Stimulated activated CD4-positive, alpha-beta T cell treated with anti-CD3 and anti-CD28 coated beads, Interleukin-4, amount 100 ng/mL, for 4 hours (primary cell): Measurements from ENCODE around the gene ETNK2.
"Not testable (repeated sequence)": the region's sequence is repeated elsewhere in the genome, so short reads cannot be mapped to it uniquely, and the experiment has no call there.

Experiments
- DNase-seq, 2 experiments: peaks; one replicate each; pipeline ENCODE4 v3.0.0-alpha.2; 2020

The ETNK2 gene

DNA sequence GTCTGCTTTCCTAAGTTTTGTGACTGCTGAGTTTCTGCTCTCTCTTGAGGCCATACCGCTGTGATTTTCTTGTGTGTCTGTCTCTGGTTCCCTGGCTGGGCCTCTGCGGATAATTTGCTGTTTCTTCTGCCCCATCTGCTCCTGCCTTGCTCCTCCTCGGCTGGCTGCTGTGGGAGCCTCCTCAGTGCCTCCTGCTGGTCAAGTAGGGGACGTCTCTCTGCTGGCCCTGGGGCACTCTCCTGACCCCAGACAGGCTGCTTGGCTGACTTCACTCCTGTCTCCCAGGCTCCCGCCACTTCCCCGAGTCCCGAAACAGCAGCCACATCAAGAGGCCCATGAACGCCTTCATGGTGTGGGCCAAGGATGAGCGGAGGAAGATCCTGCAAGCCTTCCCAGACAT, 28.5 kb downstream of the ETNK2 start:
- DNase-seq = no peak

DNA sequence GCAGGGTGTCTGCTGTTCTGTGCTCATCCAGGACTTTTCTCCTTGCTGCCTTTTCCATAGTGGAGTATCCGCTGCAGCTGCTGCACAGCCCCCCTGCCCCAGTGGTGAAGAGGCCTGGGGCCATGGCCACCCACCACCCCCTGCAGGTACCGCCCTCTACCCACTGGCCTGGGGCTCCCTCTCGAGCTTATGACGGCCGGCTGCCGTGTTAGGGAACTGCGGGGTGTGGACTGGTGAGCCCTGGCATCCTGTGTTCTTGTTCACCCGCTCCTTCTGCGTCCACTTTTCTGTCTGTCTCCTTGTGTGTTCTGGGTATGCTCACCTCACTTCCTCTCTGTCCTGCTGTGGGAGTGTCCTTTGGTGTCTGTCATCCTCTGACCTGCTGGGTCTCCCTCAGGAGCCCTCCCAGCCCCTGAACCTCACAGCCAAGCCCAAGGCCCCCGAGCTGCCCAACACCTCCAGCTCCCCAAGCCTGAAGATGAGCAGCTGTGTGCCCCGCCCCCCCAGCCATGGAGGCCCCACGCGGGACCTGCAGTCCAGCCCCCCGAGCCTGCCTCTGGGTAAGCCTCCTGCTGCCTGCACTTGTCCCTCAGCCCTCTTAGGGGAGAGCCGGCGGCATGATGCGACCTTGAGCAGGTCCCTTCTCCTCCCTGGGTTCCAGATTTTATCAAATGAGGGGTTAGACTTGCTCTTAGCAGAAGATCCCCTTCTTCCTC, 29.8 kb downstream of the ETNK2 start:
- DNase-seq = no peak

- DNase-seq = no peak
These were observed 35.3 kb downstream of the ETNK2 start for GRCh38 chr1:204116539-204116938.

DNA sequence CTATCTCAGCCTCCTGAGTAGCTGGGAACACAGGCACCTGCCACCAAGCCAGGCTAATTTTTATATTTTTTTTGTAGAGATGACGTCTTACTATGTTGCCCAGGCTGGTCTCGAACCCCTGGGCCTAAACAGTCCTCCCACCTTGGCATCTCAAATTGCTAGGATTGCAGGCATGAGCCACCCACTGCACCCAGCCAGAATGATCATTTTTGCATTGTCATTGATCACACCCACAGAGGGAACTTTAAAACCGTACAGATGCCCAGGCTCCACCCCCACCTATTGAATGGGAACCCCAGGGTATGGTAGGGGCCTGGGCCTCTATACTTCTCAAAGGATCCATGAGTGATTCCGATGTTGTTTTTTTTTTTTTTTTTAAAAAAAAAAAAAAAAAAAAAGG, 36.7 kb downstream of the ETNK2 start:
- no peak for DNase-seq

GRCh38 chr1:204114606-204115005, 37.2 kb downstream of the ETNK2 start:
- DNase-seq = no peak

- DNase-seq = no peak
These were observed 37.9 kb downstream of the ETNK2 start for GRCh38 chr1:204113896-204114295.

- no peak for DNase-seq
These were observed 38.7 kb downstream of the ETNK2 start for GRCh38 chr1:204112876-204113730.

- no peak for DNase-seq
These were observed 40.8 kb downstream of the ETNK2 start for GRCh38 chr1:204110894-204111633.

- no peak for DNase-seq
These were observed 43.3 kb downstream of the ETNK2 start for GRCh38 chr1:204108312-204109141.

DNA sequence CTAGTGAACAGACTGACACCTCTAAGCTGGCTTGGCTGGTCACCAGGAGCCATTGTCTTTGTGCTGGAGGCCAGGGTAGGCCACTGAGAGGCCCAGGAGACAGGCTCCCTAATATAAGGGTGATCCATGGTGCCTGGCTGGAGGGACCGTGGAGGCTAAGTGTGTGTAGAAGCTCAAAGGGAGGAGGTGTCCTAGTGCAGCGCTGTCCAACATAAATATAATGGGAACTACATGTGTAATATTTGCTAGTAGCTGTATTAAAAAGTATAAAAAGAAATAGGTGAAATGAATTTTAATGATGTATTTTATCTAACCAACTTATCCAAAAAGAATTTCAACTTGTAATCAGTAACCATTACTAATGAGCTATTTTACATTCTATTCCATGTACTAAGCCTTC, 44.0 kb downstream of the ETNK2 start:
- no peak for DNase-seq

- no peak for DNase-seq
These were observed 45.0 kb downstream of the ETNK2 start for GRCh38 chr1:204106825-204107224.

- no peak for DNase-seq
These were observed 46.7 kb downstream of the ETNK2 start for GRCh38 chr1:204105131-204105515.

GRCh38 chr1:204104331-204105130, 47.3 kb downstream of the ETNK2 start:
- DNase-seq = no peak

DNA sequence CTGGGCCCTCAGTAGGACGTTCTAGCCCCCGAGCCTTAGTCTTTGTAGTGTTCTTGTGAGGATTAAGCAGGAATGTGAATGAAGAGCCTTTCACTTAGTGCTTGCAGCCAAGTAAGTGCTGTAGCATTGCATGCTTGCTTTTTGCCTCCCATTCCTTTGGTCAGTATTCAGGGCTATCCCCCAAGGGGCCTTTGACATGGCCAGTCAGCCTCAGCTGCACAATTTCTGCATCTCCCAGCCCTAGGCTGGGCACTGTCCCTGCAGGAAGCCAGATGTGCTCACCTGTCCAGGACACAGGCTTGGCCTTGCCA, 48.5 kb downstream of the ETNK2 start:
- DNase-seq = no peak

DNA sequence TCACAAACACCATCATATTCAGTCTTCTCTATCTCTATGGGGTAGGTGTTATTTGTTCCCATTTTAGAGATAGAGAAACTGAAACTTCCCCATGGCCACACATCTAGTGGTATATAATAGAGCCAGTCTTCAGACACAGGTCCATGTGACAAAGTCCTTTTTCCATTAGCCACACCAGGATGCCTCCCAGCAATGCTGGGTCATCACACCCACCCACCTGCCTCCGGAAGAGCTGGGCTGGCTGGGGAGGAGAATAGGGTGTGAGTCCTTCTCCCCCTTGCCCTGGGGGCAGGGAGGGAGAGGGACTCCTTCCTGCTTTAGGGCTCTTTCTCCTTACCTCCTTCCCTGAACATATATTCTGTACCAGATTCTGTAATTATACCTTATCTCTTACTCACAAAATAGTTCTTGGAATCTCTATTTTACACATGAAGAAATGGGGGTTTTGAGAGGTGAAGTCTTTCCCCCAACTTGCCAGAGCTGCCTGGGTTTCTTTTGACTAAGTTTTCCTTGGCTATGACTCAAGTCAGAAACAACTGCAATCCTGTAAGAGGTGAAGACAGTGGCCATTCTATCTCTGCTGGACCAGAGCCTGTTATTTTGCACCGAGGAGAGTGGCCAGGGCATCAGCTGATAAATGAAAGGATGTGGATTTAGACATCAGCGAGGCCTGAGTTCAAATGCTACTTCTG, 49.0 kb downstream of the ETNK2 start:
- no peak for DNase-seq

GRCh38 chr1:204102029-204102611, 49.7 kb downstream of the ETNK2 start:
- DNase-seq = no peak

GRCh38 chr1:204099754-204100153, 52.1 kb downstream of the ETNK2 start:
- DNase-seq = not testable (repeated sequence)

GRCh38 chr1:204098683-204099082, 53.2 kb downstream of the ETNK2 start:
- no peak for DNase-seq

- no peak for DNase-seq
These were observed 54.9 kb downstream of the ETNK2 start for GRCh38 chr1:204096931-204097330.

- no peak for DNase-seq
These were observed 56.8 kb downstream of the ETNK2 start for GRCh38 chr1:204094856-204095634.
